DND-41 (cell line): Measurements from ENCODE around the gene ZCCHC14.

Experiments
- CTCF ChIP-seq: IDR thresholded peaks from 2 replicates; pipeline ENCODE4 v1.5.1; 2012; ENCODE audit warnings: borderline replicate concordance, low read length, moderate library complexity, mild to moderate bottlenecking; ENCODE audit not compliant: poor library complexity, severe bottlenecking; ENCODE audit errors: extremely low read depth
- EZH2 ChIP-seq: IDR thresholded peaks from 3 replicates; pipeline ENCODE4 v1.6.1; 2012; ENCODE audit warnings: borderline replicate concordance, low read depth, mild to moderate bottlenecking, moderate library complexity, low read length, inconsistent platforms; ENCODE audit not compliant: severe bottlenecking

- TF ChIP-seq CTCF (no peak), EZH2 (no peak)
These were observed 79.8 kb downstream of the ZCCHC14 start for GRCh38 chr16:87412996-87413421.
